Muscle layer of colon (tissue), 2 donors: Measurements from ENCODE around the gene MMADHC.

Experiments used
- H3K27ac ChIP-seq: one replicate; pipeline ENCODE4 v1.7.0; 2013; ENCODE audit warnings: low read depth, mild to moderate bottlenecking, low read length, moderate library complexity
- H3K27me3 ChIP-seq, 2 donors: one replicate each; pipeline ENCODE4 v1.7.0; 2013; ENCODE audit warnings: low read length in 2 of 2, mild to moderate bottlenecking in 2 of 2; ENCODE audit not compliant: insufficient read depth in 2 of 2, control insufficient read depth in 1 of 2
- H3K36me3 ChIP-seq: one replicate; pipeline ENCODE4 v1.7.0; 2013; ENCODE audit warnings: mild to moderate bottlenecking, low read length; ENCODE audit not compliant: insufficient read depth
- H3K4me1 ChIP-seq: one replicate; pipeline ENCODE4 v1.7.0; 2013; ENCODE audit warnings: mild to moderate bottlenecking, low read length; ENCODE audit not compliant: insufficient read depth
- H3K4me3 ChIP-seq, 2 donors: one replicate each; pipeline ENCODE4 v1.7.0; 2013; ENCODE audit warnings: low read length in 2 of 2, low read depth in 1 of 2, mild to moderate bottlenecking in 1 of 2, moderate library complexity in 1 of 2
- H3K9ac ChIP-seq: one replicate; pipeline ENCODE4 v1.7.0; 2013; ENCODE audit warnings: low read length
- H3K9me3 ChIP-seq: one replicate; pipeline ENCODE4 v1.7.0; 2013; ENCODE audit warnings: mild to moderate bottlenecking, low read length
- donor health status: abdominal sarcoma.
- donor health status: Adenocarcinoma of cecum.

MMADHC gene

DNA sequence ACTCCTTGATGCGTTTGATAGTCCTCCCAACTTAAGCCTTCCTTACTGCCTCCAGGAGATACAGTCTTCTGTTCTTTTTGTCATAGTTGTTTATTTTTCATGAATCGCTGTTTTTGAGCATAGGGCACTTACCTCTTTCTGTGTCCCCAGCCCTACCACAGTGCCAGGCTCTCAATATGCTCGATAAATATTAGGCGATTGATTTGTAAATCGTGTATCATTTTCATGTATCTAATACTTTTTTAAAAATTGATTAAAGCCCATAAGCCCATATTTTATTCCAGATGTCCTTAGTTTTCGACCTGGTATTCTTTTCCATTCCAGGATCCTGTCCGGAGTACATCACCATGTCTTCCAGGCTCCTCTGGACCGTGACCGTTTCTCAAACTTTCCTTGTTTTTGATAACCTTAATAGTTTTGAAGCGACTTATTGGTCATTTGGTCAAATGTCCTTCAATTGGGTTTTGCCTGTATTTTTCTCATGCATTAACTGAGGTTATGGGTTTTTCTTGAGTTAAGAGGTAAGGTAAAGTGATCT is 444 bp upstream of the MMADHC start:
- H3K27me3 ChIP-seq = no peaks in the 10 kb centered on the region
- H3K4me3 ChIP-seq = peak overlapping the region; percentile 94 to 99
- peak overlapping the region; percentile 97 for H3K9ac ChIP-seq

DNA sequence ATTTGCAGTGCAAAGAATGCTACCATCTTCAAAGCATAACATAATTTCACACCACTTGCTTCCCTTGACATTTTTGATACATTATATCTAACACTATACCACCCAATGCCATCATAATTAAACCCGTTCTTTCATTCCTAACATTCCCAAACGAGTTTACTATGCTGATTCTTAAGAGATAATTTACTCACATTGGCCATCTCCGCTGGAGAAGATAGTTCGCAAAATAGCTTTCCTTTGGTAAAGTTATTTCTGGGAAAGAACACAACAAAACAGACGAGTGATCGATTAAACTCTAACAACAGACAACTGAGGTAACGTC is 716 bp downstream of the MMADHC start:
- Histone ChIP-seq H3K36me3 (peaks cover 7% of the 10 kb centered on the region), H3K4me3 (peak overlapping the region; percentile 94 to 99), H3K27me3 (no peaks in the 10 kb centered on the region), H3K9ac (peak overlapping the region; percentile 97), H3K4me1 (peaks cover 33% of the 10 kb centered on the region), H3K9me3 (no peaks in the 10 kb centered on the region), H3K27ac (peak overlapping the region; percentile 93)

More for the DNA sequence above, 444 bp upstream of the MMADHC start:
- peaks cover 7% of the 10 kb centered on the region for H3K36me3 ChIP-seq
- peak overlapping the region; percentile 93 for H3K27ac ChIP-seq
- no peaks in the 10 kb centered on the region for H3K9me3 ChIP-seq
- peaks cover 33% of the 10 kb centered on the region for H3K4me1 ChIP-seq

- Histone ChIP-seq H3K27ac (no peak overlapping the region), H3K36me3 (peaks cover 11% of the 10 kb centered on the region), H3K9me3 (no peaks in the 10 kb centered on the region), H3K27me3 (no peaks in the 10 kb centered on the region), H3K9ac (no peak overlapping the region), H3K4me1 (peaks cover 33% of the 10 kb centered on the region), H3K4me3 (peak overlapping the region in 1 of 2 donors; percentile 99)
These were observed 1.5 kb downstream of the MMADHC start for GRCh38 chr2:149586063-149586462.

- H3K4me1 ChIP-seq = peaks cover 33% of the 10 kb centered on the region
- no peak overlapping the region for H3K4me3 ChIP-seq
- H3K36me3 ChIP-seq = peaks cover 18% of the 10 kb centered on the region
- no peaks in the 10 kb centered on the region for H3K9me3 ChIP-seq
- no peaks in the 10 kb centered on the region for H3K27me3 ChIP-seq
- H3K9ac ChIP-seq = no peak overlapping the region
- no peak overlapping the region for H3K27ac ChIP-seq
These were observed 2.2 kb downstream of the MMADHC start for GRCh38 chr2:149585166-149585885.

DNA sequence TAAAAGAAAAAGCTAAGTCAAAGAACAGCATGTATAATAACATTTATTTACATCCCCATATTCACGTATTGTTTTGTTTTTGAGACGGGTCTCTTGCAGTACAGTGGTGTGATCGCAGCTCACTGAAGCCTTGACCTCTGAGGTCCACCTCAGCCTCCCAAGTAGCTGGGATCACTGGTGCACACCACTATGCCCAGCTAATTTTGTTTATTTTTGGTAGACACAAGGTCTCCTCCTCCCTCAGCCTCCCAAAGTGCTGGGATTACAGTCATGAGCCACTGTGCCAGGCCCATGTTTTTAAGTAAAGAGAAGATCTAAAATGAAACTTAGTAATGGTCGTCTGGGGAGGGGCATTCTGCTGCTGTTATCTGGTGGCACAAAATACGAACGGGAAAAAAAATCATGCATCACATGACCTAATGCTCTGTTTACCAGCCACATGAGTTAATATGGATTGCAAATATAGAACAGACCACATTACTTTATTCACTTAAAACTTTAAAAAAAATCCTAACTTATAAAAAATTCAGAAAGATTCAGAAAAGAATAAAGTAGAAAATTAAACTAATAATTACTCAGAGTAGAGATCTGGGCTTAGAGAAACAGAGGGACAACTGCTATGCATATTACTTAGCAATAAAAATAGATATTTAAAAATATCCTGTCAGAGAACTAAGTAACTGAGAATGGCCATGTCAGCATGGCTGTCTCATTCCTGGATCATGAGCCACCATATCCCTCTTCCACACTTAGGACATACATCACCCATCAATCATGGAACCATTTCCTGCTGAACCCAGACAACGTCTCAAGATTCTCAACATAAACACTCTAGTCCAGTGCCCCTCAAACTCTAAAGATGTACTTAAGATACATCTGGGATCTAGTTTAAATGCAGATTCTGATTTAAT is 7.3 kb downstream of the MMADHC start:
- Histone ChIP-seq H3K4me3 (no peak overlapping the region), H3K9ac (no peak overlapping the region), H3K27me3 (no peaks in the 10 kb centered on the region), H3K9me3 (no peaks in the 10 kb centered on the region), H3K4me1 (peaks cover 11% of the 10 kb centered on the region), H3K36me3 (peaks cover 55% of the 10 kb centered on the region), H3K27ac (no peak overlapping the region)

GRCh38 chr2:149577269-149577668 is 10.3 kb downstream of the MMADHC start:
- H3K27ac ChIP-seq = no peak overlapping the region
- peaks cover 10% of the 10 kb centered on the region for H3K4me1 ChIP-seq
- H3K27me3 ChIP-seq = no peaks in the 10 kb centered on the region
- no peaks in the 10 kb centered on the region for H3K9me3 ChIP-seq
- H3K4me3 ChIP-seq = no peak overlapping the region
- peaks cover 66% of the 10 kb centered on the region for H3K36me3 ChIP-seq
- H3K9ac ChIP-seq = no peak overlapping the region

- no peak overlapping the region for H3K9ac ChIP-seq
- peaks cover 60% of the 10 kb centered on the region for H3K36me3 ChIP-seq
These were observed 11.8 kb downstream of the MMADHC start for GRCh38 chr2:149575752-149576151.

GRCh38 chr2:149575277-149575676 is 12.3 kb downstream of the MMADHC start:
- no peak overlapping the region for H3K4me3 ChIP-seq
- no peaks in the 10 kb centered on the region for H3K27me3 ChIP-seq
- H3K36me3 ChIP-seq = peaks cover 61% of the 10 kb centered on the region
- no peak overlapping the region for H3K27ac ChIP-seq
- H3K4me1 ChIP-seq = peaks cover 13% of the 10 kb centered on the region
- H3K9ac ChIP-seq = no peak overlapping the region
- H3K9me3 ChIP-seq = no peaks in the 10 kb centered on the region

More at GRCh38 chr2:149575752-149576151, 11.8 kb downstream of the MMADHC start:
- H3K9me3 ChIP-seq = no peaks in the 10 kb centered on the region
- H3K4me1 ChIP-seq = peaks cover 13% of the 10 kb centered on the region
- no peaks in the 10 kb centered on the region for H3K27me3 ChIP-seq
- no peak overlapping the region for H3K4me3 ChIP-seq
- H3K27ac ChIP-seq = no peak overlapping the region

GRCh38 chr2:149573760-149574159 is 13.8 kb downstream of the MMADHC start:
- no peaks in the 10 kb centered on the region for H3K27me3 ChIP-seq
- peaks cover 62% of the 10 kb centered on the region for H3K36me3 ChIP-seq
- H3K9ac ChIP-seq = no peak overlapping the region
- H3K4me3 ChIP-seq = no peak overlapping the region
- H3K27ac ChIP-seq = no peak overlapping the region
- H3K4me1 ChIP-seq = peaks cover 13% of the 10 kb centered on the region
- no peaks in the 10 kb centered on the region for H3K9me3 ChIP-seq

DNA sequence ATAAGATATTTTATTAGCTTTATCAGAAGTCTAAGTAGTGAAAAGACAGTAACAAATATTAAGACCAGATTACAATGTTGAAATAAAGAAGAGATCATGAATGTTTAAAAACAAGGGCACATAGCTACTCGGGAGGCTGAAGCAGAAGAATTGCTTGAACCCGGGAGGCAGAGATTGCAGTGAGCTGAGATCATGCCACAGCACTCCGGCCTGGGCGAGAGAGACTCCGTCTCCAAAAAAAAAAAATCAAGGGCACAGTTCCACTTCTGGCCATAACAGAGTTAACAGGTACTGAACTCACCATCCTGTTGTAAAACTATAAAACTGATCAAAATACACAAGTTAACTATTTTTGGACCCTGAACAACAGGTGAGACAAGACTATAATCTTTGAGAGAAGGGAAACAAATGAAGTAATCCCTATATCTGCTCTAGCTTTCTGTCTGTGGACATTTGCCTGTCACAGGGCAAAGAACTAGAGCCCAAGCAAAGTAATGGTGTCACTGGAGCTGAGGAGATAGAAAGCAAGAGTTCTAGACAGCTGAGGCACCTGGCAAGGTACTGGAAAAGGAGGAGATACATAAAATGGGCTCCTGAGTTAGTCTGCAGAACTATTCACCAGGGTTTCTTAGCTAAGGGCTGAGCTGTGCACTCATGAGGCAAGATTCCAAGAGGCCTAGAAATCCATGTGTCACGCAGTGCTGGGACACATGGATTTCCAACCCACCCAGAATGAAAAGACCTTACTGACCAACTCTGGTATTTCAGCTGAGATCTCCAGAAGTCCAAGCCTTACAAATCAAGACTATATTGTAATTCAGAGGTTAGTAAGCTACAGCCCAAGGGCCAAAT is 15.2 kb downstream of the MMADHC start:
- Histone ChIP-seq H3K4me3 (no peak overlapping the region), H3K36me3 (peaks cover 63% of the 10 kb centered on the region), H3K9me3 (no peaks in the 10 kb centered on the region), H3K27me3 (no peaks in the 10 kb centered on the region), H3K27ac (no peak overlapping the region), H3K4me1 (peaks cover 13% of the 10 kb centered on the region), H3K9ac (no peak overlapping the region)

DNA sequence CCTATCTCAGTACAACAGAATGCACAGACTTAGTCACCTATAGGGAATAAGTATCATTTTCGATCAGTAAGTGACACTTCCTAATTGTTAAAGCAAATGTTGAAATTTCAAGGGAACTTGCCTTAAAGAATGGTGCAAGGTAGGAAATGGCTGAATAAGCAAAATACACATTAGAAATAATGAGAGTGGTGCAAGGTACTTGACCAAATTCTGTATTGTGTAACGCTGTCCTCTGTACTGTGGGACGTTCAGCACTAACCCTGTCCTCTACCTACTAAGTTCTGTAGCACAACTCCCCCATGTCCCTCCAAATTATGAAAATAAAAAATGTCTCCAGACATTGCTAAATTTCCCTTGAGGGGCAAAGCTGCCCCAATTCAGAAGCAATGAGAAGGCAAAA is 19.4 kb downstream of the MMADHC start:
- Histone ChIP-seq H3K4me1 (peaks cover 11% of the 10 kb centered on the region), H3K27ac (no peak overlapping the region), H3K27me3 (no peaks in the 10 kb centered on the region), H3K9me3 (no peaks in the 10 kb centered on the region), H3K4me3 (no peak overlapping the region), H3K36me3 (peaks cover 39% of the 10 kb centered on the region), H3K9ac (no peak overlapping the region)
